ENCODE results near the gene RAPGEF4. TPM values are rescaled to one million over a fixed set of nuclear protein-coding genes. Genes with fewer than 3 reads are reported as not detected.

RAPGEF4 gene
- polyA plus RNA-seq, 1 experiment, result 0.60 TPM

GRCh38 chr2:173087793-173088496 is 352.3 kb downstream of the RAPGEF4 start:
- H3K36me3 ChIP-seq (ENCODE audit: control insufficient read depth, insufficient read depth, low read length), result peaks cover 3% of the 10 kb centered on the region
- no peak for DNase-seq (ENCODE audit: low read depth)
- no peak overlapping the region for H3K4me3 ChIP-seq (ENCODE audit: low read depth, low read length)
- TF ChIP-seq, protein P1, sequence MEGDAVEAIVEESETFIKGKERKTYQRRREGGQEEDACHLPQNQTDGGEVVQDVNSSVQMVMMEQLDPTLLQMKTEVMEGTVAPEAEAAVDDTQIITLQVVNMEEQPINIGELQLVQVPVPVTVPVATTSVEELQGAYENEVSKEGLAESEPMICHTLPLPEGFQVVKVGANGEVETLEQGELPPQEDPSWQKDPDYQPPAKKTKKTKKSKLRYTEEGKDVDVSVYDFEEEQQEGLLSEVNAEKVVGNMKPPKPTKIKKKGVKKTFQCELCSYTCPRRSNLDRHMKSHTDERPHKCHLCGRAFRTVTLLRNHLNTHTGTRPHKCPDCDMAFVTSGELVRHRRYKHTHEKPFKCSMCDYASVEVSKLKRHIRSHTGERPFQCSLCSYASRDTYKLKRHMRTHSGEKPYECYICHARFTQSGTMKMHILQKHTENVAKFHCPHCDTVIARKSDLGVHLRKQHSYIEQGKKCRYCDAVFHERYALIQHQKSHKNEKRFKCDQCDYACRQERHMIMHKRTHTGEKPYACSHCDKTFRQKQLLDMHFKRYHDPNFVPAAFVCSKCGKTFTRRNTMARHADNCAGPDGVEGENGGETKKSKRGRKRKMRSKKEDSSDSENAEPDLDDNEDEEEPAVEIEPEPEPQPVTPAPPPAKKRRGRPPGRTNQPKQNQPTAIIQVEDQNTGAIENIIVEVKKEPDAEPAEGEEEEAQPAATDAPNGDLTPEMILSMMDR (IDR thresholded peaks at IDR 0.05; ENCODE audit: insufficient read depth, low read depth, low read length), result no peak
- no peaks in the 10 kb centered on the region for H3K27me3 ChIP-seq (ENCODE audit: control insufficient read depth, insufficient read depth, low read length)
- ChIA-PET CTCF (interaction anchor here (0.6 to 2.4 kb wide), 3 partner anchors 9 to 60 kb away, joined by 3 to 9 read pairs (median 3); no protein-coding TSS in a partner anchor), POLR2A (no interaction called here)

DNA sequence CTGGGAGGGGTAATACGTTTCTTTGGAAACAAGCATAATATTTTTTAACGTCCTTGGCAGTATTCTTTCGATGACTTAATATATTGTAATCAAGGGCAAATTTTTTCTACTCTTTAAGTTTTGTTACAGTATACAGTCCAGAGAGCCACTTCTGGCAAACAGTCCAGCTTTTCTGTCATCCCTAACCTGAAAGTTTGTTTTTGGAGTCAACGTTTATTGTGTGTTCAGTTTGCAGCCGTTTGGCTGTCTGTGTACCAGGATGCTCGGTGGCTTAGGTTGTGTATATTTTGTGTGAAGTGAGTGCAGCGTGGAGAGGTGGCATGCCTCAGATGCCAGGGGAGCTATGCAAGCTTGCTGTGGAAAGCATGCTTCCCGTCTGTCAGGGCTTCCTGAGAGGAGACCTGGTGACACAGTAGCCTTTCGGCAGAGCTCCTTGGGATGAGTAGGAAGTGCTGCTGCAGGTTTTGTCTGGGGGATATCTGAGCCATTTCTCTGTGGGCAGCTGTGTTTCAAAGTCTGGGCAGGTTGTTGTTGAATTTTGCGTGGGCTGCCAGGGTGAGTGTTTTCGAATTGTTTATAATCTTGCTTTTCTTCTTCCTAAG is 354.7 kb downstream of the RAPGEF4 start:
- DNase-seq (ENCODE audit: low read depth), result no peak
- no peak overlapping the region for H3K4me3 ChIP-seq (ENCODE audit: low read depth, low read length)
- POLR2A ChIA-PET, result no interaction called here
- H3K36me3 ChIP-seq (ENCODE audit: control insufficient read depth, insufficient read depth, low read length), result peaks cover 3% of the 10 kb centered on the region
- CTCF ChIA-PET, result interaction anchor here (1.1 to 2.1 kb wide), 6 partner anchors 12 to 120 kb away, joined by 3 to 5 read pairs (median 4); no protein-coding TSS in a partner anchor
- no peaks in the 10 kb centered on the region for H3K27me3 ChIP-seq (ENCODE audit: control insufficient read depth, insufficient read depth, low read length)
- TF ChIP-seq, protein P1 (IDR thresholded peaks at IDR 0.05; ENCODE audit: insufficient read depth, low read depth, low read length), result no peak

DNA sequence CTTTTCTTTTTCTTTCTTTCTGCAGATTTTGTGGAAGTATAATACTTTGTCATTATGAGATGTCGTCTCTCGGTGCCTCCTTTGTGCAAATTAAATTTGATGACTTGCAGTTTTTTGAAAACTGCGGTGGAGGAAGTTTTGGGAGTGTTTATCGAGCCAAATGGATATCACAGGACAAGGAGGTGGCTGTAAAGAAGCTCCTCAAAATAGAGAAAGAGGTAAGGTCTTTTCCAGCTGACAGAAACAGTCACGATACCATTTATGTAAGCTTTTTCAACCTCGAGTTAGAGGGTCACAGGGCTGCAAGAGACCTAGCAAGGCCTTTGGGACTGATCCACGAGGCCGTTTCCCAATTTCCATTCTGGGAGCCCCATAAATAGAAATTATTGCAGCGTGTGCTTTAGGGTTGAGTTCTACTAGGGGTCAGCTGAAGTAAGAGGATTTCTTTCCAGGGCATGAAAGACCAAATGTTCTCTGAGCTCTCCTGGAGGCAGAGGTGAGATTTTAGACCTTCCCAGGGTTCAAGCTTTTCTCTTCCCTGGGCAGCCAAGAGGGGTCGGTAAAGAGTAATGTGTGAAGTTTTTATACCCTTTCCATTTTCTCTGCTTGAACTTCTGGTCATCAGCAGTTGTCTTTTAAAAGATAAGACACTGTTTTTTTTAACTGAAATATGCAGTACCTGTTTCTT is 355.5 kb downstream of the RAPGEF4 start:
- no peak for DNase-seq (ENCODE audit: low read depth)
- POLR2A ChIA-PET, result no interaction called here
- CTCF ChIA-PET, result interaction anchor here (1.0 to 2.1 kb wide), 9 partner anchors 11 to 122 kb away, joined by 3 to 5 read pairs (median 4); no protein-coding TSS in a partner anchor
- peaks cover 3% of the 10 kb centered on the region for H3K36me3 ChIP-seq (ENCODE audit: control insufficient read depth, insufficient read depth, low read length)
- TF ChIP-seq, protein P1 (IDR thresholded peaks at IDR 0.05; ENCODE audit: insufficient read depth, low read depth, low read length), result 0 out of 2 replicates have a peak, but pooled peaks have one; percentile 11
- no peaks in the 10 kb centered on the region for H3K27me3 ChIP-seq (ENCODE audit: control insufficient read depth, insufficient read depth, low read length)
- H3K4me3 ChIP-seq (ENCODE audit: low read depth, low read length), result no peak overlapping the region

- no peak for DNase-seq (ENCODE audit: low read depth)
- TF ChIP-seq, protein P1 (IDR thresholded peaks at IDR 0.05; ENCODE audit: insufficient read depth, low read depth, low read length), result no peak
- CTCF ChIA-PET, result interaction anchor here (1.0 to 2.1 kb wide), 5 partner anchors 12 to 121 kb away, joined by 3 to 5 read pairs (median 4); no protein-coding TSS in a partner anchor
- no peak overlapping the region for H3K4me3 ChIP-seq (ENCODE audit: low read depth, low read length)
- peaks cover 3% of the 10 kb centered on the region for H3K36me3 ChIP-seq (ENCODE audit: control insufficient read depth, insufficient read depth, low read length)
- POLR2A ChIA-PET, result no interaction called here
- H3K27me3 ChIP-seq (ENCODE audit: control insufficient read depth, insufficient read depth, low read length), result no peaks in the 10 kb centered on the region
These were observed 356.3 kb downstream of the RAPGEF4 start for GRCh38 chr2:173091910-173092309.
